HG03039 (cell line): ENCODE measurements around the gene NUCKS1.
"Not testable (repeated sequence)": the region's sequence is repeated elsewhere in the genome, so short reads cannot be mapped to it uniquely, and the experiment has no call there.

ENCODE experiments used
- ATAC-seq: cut with Tn5 transposase; IDR thresholded peaks from one replicate; pipeline ENCODE4 v1.9.1; 2021; ENCODE audit warnings: mild to moderate bottlenecking, moderate library complexity; ENCODE audit not compliant: unreplicated experiment

Gene NUCKS1

DNA sequence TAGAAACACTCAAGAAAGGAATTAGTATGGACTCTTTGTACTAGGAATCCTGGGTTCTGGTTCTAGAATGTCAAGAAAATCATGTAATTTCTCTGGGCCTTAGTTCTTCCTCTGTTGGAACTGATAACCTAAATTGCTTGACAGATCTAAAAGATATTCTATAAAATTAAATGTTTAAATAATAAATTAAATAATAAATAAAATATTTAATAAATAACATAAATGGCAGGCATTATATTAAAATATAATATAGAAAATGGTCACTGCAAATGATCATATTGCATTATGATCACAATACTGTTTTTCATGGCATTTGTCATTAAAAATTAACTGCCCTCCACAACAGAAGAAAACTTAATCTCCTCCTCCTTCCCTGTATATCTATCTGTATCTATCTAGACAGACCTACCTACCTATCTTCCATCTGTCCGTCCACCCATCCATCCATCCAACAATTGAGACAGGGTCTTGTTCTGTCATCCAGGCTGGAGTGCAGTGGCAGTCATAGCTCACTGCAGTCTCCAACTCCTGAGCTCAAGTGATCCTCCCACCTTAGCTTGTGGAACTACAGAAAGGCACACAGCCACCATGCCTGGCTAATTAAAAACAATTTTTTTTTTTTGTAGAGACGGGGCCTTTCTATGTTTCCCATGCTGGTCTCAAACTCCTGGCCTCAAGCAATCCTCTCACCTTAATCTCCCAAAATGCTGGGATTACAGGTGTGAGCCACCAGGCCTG, 16.4 kb downstream of the NUCKS1 start:
- no peak for ATAC-seq

DNA sequence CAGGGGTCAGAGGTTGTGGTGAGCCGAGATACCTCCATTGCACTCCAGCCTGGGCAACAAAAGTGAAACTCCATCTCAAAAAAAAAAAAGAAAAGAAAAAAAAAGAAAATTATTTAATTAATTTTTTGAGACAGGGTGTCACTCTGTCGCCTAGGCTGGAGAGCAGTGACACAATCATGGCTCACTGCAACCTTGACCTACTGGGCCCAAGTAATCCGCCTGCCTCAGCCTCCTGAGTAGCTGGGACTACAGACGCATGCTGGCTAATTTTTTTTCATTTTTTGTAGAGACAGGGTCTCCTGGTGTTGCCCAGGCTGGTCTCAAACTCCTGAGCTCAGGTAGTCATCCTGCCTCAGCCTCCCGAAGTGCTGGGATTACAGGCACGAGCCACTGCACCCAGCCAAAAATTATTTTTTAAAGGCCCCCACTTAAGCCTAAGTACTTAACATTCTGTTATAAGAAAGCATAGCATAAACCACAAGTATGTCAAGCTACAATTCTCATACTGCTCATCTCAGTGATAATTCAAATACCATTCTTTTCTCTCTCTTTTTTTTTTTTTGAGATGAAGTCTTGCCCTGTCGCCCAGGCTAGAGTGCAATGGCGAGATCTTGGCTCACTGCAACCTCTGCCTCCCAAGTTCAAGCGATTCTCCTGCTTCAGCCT, 19.9 kb downstream of the NUCKS1 start:
- ATAC-seq: no peak

DNA sequence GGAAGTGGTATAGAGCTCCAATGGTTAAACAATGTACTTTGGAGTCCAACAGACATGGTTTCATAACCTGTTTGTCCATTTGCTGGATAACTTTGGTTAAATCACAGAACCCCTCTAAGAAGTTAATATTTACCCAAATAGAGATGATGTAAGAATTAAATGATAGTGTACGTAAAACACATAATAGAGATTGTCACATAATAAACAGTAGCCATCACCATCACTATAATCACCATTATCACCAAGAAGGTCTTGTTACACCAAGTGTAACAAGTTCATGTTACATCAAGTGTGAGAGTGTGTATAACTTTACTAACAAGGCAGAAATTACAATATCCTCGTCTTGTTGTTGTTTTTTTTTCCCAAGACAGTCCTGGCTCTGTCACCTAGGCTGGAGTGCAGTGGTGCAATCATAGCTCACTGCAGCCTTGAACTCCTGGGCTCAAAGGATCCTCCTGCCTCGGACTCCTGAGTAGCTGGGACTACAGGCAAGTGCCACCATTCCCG, 23.3 kb downstream of the NUCKS1 start:
- no peak for ATAC-seq

DNA sequence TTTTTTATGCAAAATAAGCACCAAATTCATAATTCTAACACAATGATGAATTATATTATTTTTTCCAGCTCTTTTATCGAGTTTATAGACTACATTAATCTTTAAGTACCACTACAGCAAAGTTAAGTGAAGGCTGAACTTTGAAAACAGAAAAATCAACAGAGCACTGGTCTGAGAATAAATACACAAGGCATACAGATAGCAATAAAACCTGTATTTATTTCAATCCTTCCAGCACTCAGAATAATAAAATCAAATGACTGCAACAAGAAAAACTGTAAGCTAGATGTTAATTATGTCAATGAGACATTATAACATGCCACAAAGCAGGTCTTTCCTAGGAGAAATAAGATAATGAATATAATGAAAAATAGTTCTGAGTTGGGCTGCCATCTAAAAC, 24.5 kb downstream of the NUCKS1 start:
- no peak for ATAC-seq

DNA sequence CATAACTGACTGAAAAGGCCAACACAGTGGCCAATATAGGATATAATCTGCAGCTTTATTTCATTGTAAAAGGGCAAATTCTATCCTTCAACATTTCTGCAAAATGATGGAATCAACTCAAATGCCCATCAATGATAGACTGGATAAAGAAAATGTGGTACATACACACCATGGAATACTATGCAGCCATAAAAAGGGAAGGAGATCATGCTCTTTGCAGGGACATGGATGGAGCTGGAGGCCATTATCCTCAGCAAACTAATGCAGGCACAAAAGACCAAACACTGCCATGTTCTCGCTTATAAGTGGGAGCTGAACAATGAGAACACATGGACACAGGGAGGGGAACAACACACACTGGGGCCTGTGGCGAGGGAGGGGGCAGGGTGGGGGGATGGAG, 29.2 kb downstream of the NUCKS1 start:
- ATAC-seq: not testable (repeated sequence)

DNA sequence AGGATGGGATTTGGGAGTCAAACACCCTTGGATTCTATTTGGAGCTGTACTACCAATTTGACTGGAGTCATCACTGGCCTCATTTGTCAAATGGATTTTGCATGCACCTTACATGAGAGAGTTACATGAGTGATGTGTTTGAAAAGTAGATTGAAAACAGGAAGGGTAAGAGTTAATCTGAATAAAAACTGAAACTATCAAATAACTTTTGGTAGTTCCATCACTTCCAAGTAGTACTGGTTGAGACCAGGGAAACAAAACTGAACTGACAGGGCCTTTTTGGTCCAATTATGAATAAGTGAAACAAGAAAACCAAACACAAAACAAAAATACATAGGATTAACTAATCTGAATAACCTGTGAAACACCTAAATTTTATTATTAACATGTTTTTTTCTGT, 30.2 kb downstream of the NUCKS1 start:
- no peak for ATAC-seq

DNA sequence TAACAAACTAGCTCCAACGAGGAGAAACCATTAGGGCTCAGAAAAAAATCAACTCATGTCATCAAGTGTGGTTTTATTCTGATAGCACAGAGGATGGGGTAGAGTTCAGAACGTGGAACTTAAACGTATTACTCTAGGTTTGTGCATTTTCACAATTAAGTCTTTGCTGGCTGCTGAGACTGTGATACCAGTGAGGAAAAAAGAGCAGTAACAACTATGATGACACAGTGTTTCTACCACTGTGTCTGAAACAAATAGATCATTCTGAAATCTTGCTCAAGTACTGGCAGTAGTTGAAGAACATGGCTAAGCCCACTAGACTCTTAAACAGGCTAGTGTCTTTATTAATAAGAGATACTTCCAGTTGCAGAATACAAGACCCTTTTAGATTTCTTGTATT, 31.0 kb downstream of the NUCKS1 start:
- ATAC-seq: no peak

DNA sequence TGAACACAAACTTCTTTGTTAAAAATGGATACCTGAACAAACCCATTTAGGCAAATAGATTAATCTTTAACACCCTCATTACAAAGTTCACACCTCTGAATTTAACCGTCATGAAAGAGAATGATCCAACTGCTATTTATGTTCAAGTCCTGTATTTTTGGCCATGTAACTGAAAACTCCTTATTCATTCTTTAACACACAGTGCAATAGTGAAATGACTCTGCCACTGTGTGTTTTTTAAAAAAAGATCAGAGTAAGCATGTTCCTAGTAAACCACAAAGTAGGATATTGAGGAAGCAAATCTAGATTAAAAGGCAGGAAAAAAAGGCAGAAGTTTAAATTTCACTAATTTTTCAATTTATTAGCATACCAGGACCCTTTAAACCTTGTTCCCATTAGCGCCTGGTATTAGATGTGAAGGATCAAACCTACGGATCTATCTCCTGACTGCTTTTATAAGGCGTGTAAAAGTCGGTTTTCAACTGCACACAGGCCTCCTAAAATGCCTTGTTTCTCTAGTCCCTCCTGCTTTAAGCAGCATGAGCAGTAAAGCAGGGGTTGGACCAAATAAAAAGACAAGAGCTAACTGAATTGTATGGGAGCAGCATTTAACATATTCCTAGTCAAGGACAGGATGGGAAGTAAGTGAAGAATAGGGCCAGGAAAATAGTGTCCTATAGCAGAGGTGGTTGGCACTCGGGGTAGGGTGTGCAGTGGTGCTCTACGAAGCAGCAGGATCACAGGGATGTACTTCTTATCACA, 33.4 kb downstream of the NUCKS1 start:
- ATAC-seq: no peak

DNA sequence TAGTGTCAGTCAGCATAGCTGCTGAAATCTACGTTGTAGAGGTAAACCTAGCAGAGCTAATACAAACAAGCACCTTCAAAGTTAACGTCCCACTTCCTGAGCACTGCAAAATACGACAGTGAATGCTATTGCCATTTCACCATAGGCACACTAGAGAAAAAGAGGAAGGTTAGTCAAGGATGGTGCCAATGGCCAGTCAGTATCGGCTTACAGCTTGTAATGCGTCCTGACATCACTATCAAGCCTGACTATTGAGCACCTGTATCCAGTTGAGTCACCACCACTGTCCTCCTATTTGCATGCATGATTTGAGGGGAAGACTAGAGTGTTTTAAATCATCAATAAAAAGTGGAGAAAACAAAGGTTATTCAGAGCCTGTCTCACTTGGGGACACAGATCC, 34.4 kb downstream of the NUCKS1 start:
- ATAC-seq: no peak

DNA sequence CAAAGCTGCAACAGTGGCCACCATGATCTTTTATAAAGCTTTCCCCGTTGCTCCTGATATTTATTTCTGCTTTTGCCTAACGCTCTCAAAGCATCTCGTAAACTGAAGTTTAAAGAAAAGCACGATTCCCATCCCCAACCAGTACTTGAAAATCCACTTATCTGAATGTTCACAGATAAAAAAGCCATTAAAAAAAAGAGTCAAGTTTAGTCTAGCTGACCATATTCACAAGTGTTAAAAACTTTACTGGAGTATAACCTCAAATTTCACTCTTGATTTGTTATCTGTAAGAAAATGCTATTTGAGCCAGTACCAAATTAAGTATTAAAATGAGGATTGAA, 35.1 kb downstream of the NUCKS1 start:
- no peak for ATAC-seq

DNA sequence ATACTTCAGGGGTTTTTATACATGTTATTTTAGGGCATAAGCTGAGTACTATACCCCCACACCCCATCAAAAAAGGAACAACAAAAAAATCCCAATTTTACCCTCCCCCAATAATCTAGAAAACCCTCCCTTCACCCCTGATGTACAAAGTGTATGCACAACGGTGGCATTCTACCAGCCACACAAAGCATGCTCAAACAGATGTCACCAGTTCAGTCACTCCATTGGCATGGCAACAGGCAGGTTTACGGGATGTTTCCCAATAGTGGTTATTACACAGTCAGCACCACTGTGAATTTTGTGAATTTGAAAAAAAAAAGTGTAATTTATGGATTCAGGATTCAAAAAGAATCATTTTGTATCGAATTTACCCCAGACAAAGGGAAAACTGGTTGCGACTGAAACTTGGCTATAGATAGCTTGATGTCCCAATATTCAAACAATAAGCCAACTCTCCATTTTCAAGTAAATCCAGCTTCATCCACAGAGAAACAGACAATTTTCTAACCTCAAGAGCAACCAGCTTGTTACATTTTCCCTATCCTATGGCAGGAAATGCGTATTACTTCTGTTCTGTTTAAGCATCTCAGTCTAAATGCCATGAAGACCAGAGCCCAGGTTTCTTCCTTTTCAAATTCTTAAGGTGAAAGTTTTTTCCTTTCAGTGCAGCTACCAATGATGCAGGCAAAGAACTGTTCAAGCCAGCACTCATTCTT, 35.6 kb downstream of the NUCKS1 start:
- ATAC-seq: no peak

DNA sequence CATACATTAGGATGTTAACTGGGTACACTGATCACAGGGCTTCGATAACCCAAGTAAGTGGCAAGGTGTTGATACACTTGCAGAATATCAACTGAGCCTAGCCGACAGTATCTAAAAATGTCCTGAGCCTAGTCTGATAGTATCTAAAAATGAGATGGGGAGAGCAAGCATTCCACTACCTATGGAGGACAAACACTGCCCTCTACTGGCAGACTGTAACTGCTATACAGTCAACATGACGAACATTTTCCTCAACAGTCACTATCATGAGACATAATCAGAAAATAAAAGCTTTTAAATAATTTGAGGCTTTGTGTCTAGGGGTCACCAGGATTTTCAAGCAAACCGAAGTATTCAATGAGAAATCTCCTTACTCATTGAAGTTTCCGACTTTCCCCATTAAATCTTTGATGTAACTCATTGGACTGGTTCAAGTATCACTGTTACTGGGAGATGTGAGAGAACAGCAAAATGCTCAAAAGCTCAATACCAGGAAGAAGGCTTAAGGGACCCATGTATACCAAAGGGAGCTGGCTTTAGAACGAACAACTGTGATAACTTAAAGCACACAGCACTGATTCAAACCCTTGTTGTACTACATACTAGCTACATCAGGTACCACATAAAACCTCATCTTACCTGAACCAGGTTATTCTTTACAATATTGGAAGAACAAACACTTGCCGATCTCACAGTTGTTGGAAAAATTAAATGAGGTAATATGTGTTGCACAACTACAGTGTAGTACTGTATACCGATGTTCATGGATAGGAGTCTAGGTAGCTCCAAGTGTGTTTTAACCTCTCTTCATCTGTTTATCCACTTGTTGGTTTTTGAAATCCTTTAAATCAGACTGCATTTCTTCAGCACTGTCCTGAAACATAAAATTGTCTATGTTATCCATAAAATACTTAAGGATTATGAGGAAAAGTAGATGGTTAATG, 38.6 kb downstream of the NUCKS1 start:
- no peak for ATAC-seq

DNA sequence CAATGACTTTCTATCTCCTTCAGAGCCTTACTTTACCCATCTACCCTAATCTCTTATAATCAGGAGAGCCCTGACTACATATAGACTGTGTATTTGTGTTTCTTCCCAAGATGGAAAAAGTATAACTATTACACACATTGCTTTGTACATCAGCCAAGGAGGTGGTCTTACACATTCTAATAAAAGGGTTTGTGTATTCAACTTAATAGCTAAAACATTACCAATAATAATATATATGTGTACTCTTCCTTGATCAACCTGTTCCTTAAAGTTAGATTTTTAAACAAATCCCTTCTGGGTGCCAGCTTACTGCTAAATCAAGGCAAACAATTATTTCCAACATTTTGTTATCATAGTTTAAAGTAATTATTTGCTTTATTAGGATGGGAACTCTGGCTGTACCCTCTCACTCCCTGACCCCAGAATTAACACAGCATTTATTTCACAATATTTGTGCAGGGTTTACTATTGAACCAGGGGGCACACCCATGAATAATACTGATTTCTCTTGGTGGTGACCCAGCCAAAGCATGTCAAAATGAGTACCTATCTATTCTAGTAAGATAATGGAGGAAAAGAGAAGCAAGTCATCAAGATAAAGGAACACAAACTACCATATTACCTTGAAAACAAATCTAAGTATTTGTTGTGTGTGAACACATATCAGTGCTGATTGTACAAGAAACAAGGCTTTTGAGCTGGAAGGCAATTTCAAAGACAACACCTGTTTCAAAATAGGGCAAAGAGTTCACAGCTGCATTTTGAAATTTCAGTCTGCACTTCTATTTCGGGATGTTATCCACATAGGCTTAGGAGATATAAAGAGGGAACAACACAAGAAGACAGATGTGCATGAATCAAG, 39.5 kb downstream of the NUCKS1 start:
- no peak for ATAC-seq

DNA sequence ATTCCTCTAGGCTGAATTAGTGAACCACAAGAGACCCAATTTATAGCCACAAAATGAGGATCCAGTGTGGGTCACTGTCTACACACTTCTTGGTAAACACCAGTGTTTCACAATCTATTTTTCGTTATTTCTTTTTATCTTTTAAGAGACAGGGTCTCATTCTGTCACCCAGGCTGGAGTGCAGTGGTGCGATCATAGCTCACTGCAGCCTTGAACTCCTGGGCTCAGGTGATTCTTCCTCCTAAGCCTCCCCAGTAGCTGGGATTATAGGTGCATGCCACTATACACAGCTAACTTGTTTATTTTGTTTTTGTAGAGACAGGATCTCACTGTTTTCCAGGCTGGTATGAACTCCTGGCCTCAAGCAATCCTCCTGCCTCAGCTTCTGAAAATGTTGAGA, 40.3 kb downstream of the NUCKS1 start:
- ATAC-seq: no peak

DNA sequence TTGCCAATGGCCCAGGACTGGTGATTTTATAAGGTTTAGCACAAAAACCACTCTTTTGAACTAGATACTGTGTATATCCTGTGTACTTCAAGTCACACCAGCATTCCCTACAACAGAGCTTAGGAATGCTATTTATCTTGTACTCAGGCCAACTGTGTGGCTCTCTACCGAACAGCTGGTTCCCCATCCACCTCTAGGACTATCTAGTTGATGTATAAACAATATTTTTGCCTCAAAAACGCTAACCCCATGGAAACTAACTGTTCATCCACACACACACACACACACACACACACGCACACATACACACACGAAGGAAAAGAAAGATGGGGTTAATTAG, 41.0 kb downstream of the NUCKS1 start:
- no peak for ATAC-seq

DNA sequence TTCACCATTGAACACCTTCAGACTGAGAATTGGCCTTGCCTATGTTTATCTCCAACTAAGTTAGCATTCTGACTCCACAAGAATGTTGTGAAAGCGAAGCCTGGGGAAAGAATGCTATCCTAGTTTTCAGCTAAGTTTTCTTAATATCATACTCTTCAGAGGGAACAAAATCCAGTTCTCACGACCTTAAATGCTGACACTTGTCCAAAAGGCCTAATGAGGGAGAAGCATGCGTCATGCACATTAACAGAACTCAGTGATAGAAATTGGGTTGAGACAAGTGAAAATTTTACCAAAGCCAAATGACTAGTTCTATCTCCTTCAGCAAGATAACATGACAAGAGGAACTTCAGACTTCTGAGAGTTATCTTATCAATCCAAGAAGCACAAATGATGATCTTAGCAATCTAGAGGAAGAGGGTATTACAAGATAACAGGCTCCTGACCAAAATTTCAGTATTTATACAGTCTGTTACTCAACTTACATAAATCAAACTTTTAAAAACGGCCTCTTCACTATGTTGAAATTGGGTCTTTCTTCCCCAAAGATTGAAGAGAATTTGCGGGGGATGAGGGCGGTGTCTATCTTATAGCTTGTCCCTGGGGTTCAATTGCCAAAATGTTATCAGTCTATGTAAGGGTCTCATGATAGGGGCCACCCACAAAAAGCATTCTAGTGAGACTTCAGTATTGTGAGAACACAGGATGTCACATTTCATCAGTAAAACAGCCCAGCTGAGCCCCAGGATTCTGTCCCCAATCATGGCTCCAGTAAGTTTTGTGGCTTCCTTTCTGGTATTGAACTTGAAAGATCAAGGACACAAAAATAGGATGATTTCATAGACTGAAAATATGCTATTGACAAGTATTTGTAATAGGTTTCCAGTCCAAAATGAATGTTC, 43.1 kb downstream of the NUCKS1 start:
- no peak for ATAC-seq

DNA sequence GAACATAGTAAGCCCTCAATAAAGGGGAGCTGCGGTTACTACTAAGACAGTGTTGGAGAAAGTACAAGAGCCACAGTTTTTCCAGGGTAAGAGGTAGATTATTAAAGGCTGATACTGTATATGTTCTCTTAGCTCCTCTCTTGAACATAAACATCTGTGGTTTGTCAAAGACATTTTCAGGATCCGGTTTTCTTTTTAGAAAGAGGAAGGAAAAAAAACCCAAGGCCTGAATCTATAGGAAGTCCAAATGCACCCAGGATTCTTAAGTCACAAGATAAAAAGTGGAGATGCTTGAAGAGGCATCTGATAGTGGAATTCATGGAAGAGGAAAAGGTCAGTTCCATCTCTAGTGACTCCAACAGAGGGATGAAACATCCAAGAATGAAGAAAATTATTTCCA, 45.1 kb downstream of the NUCKS1 start:
- ATAC-seq: no peak

DNA sequence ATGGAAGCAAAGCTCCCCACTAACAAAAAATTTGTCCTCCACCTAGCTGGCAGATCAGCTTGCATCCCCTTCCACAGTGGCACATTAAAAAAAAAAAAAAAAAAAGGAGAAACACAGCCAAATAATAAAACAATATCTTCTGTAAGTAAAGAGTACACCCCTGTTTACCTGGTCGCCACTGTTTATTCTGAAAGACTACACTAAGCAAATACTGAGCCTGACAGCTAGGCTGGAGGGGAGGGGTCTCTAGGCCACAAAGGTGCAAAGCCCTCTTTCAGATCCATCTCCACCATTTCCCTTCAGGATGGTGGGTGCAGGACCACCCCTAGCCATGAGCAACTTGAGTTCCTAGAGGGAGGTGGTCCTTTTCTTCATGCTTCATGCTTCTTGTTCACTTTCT, 46.9 kb downstream of the NUCKS1 start:
- no peak for ATAC-seq
